ENCODE results near the gene ATP10B.
"Not testable (repeated sequence)": the region's sequence is repeated elsewhere in the genome, so short reads cannot be mapped to it uniquely, and the experiment has no call there.

The ATP10B gene

GRCh38 chr5:160750938-160751657 is 100.9 kb downstream of the ATP10B start:
- no peak for DNase-seq

- no peak for DNase-seq
Observed at GRCh38 chr5:160749682-160750081, 102.3 kb downstream of the ATP10B start.

- no peak for DNase-seq
Observed at GRCh38 chr5:160749026-160749425, 103.0 kb downstream of the ATP10B start.

DNA sequence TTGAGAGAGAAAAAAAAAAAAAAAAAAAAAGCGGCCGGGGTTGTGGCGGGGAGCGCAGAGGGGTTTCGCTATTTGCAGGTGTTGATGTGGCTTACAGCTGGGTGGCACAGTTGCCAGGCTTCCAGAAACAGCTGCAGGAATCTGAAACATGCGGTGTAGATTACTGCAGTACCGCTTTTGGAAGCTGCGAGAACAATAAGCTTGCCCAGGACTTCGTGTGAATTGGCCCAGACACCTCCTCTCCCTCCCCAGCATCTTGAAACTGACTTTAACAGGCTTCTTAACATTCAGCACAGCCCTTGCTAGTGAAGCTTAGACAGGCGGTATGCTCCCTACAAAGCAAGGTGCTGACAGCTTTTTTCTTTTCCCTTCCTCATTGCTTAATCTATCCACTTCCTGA is 104.0 kb downstream of the ATP10B start:
- DNase-seq, result no peak

- no peak for DNase-seq
Observed at GRCh38 chr5:160747559-160747958, 104.5 kb downstream of the ATP10B start.

GRCh38 chr5:160744268-160745101 is 107.5 kb downstream of the ATP10B start:
- DNase-seq, result no peak

GRCh38 chr5:160743027-160743426 is 109.0 kb downstream of the ATP10B start:
- no peak for DNase-seq

DNA sequence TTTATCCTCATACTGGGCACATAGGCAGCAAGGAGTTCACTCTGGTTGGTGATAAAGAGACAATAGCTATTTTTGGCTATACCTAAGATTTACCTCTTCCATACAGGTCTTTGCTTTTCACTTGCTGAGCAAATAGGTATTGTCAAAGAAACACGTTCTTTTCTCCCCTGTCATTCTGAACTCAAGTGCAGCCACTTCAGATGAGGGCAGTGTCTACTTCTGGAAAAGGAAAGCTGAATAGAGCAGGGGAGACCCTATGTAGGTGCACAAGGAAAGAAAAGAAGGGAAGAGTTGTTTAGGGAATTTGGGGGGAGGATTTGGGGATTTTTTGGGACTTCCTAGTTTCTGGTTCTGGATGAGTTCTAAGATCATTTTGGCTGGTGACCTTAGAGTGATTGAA is 109.6 kb downstream of the ATP10B start:
- DNase-seq, result no peak

- DNase-seq, result no peak
Observed at GRCh38 chr5:160727296-160727997, 124.6 kb downstream of the ATP10B start.

GRCh38 chr5:160726721-160727120 is 125.3 kb downstream of the ATP10B start:
- DNase-seq, result no peak

- DNase-seq, result no peak
Observed at GRCh38 chr5:160720822-160721221, 131.2 kb downstream of the ATP10B start.

GRCh38 chr5:160715508-160715907 is 136.5 kb downstream of the ATP10B start:
- DNase-seq, result not testable (repeated sequence)

- no peak for DNase-seq
Observed at GRCh38 chr5:160703547-160704189, 148.3 kb downstream of the ATP10B start.

- no peak for DNase-seq
Observed at GRCh38 chr5:160702934-160703333, 149.1 kb downstream of the ATP10B start.

DNA sequence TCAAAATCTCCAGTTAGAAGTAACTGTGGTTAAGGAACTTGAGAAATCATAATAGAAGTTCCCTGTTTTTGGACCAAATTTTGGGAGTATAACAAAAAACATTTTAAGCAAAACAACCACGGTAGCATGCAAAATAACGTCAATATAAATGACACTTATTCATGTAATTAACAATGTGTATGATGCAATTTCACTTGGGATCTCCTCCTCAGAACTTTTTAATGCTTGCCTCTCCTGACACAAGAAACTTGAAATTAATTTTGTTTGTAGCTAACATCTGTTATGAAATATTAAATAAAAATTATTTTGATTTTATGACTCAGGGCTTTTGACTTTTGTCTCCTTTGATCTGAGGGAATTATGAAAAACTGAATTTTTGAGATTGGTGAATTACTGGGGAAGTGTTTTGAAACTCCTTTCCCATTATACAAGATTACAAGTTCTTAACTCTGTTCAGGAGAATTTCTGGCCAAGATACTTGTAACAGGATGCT is 149.7 kb downstream of the ATP10B start:
- DNase-seq, result no peak

DNA sequence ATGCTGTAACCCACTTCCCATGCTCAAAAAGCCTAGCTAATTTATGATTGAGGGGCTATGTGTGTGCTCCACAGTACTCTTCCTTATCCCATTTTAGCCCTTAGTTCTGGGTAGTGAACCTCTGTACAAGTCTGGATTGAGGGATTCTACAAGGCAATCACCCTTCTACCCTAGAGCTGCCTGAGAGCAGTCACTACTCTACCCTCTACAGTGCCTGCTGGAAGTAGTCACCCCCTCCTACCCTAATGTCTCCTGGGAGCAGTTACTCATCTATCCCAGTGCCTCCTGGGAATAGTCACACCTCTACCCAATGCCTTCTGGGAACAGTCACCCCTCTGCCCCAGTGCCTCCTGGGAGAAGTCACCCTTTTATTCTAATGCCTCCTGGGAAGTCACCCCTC is 150.6 kb downstream of the ATP10B start:
- no peak for DNase-seq

DNA sequence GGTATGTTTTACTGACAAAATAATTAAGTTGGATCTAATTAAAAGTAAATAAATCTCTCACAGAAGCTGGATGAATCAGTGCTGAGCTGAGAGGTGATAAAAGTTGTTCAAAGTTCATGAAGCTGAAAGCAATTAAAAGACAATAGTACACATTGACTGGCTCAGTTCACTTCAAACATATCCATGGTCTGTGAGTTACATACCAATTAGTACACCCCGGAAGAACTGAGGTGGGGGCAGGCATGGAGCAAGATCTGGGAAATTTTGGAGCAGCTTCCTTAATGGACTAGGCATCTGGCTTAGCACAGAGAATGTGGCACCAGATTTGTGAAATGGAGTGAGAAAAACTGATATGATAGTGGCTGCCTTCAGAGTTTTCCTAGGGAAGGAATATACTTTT is 152.7 kb downstream of the ATP10B start:
- DNase-seq, result no peak

DNA sequence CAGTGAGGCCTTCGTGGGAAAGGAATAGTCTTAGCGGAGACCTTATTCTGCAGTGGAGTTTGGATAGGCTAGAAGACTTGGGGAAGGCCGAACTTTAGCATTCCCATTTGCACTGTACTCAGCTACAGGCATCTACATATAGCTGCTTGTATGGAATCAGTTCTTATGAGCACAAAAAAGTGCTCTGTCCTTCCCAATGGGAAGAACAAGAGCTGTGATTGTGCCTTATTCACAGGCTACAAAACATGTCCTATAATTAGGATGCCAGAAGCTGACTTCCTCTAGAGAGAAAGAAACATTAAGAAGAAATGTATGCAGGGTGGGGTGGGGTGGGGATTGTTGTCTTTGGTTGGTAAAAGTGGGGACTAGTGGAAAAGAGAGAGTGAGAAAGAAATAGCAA is 154.7 kb downstream of the ATP10B start:
- DNase-seq, result no peak

- DNase-seq, result no peak
Observed at GRCh38 chr5:160694896-160695295, 157.1 kb downstream of the ATP10B start.

DNA sequence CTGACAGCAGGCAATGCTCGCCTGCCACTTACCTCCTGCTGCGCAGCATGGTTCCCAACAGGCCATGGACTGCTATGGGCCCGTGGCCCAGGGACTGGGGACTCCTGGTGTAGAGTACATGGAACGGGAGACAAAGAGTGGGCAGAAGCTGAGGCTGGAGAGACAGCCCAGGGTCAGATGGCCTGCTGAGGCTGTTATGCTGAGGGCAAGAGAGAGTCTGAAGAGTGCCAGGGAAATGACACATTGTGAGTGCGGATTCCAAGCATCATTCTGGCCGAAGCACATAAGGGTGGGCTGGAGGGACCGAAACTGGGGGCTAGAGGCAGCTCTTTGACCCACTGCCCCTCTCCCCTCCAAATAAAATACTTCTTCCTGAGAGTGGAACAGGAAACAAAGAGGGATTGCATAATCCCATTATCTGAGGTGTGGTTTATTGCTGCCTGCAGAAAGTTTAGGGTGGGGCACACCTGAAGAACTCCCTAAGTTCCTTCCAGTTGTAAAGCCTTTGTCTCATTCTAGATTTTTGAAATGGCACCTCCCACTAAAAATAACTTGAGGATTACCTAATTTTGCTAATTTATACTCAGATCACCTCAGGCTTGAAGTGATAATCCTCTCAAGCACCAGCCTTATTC is 158.1 kb downstream of the ATP10B start:
- no peak for DNase-seq

DNA sequence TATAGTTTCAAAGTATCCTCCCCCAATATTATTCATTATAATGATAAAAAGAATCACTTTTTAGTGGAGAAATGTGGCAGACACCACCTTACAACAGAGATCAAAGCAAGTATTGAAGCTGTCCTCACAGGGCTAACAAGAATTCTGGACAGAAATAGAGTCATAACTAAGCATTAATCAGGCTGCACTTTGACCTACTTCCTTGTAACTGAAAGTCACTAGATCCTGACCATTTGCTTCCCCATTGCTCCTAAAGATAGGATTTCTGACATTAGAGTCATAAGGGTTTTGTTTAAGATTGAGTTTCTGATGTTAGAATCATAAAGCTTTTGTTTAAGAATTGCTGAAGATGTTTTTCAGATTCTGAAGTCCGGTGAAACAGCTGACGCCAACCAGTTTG is 159.7 kb downstream of the ATP10B start:
- DNase-seq, result no peak

GRCh38 chr5:160685695-160686094 is 166.3 kb downstream of the ATP10B start:
- DNase-seq, result no peak

DNA sequence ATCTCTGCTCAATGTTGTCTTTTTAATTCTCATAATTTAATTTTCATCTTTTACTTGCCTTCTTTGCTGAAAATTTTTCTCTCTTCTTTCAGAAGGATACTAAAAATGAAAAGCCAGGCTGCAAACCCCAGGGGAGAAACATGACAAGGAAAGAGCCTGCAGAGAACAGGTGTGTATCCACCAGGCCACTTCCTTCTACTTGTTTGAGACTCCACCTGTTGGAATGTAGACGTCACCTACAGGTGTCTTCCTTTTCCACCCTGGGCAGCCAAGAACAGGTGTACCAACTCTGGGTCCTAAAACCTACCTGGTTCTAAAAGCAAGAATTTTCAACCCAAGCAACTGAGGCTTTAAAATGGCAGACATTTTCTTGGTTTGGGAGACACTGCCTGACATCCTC is 166.8 kb downstream of the ATP10B start:
- DNase-seq, result no peak
